ENCODE data around the gene TRIM38. TPM values are rescaled to one million over a fixed set of nuclear protein-coding genes. Genes with fewer than 3 reads are reported as not detected.
"Not testable (repeated sequence)": the region's sequence is repeated elsewhere in the genome, so short reads cannot be mapped to it uniquely, and the experiment has no call there.

The TRIM38 gene
- total RNA-seq, 1 donor from 2014 or later, result 8.1 TPM

DNA sequence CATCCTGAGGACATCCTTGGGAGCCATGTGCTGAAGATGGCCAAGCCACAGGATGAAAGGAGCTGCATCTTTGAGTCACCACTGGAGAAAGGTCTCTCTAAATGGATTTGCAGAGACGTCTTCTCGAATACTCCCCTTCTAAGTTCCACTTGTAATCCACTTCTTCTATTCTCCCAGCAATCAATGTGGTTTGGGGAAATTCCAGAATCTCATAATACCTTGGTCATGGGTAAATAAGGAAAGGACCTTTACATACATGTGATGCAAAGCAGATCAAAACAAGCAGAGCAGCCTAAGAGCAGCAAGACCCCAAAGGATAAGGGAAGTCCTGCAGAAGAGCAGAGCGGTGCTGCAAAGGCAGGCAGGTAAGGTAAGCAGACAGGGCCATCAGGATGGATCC is 35.3 kb downstream of the TRIM38 start:
- Histone ChIP-seq H3K4me3 (no peak overlapping the region), H3K27ac (no peak overlapping the region), H3K9me3 (no peaks in the 10 kb centered on the region), H3K36me3 (peaks cover 0 to 9% of the 10 kb centered on the region in 2 donors), H3K4me1 (peaks cover 11% of the 10 kb centered on the region), H3K27me3 (no peaks in the 10 kb centered on the region)
- TF ChIP-seq, protein P1, sequence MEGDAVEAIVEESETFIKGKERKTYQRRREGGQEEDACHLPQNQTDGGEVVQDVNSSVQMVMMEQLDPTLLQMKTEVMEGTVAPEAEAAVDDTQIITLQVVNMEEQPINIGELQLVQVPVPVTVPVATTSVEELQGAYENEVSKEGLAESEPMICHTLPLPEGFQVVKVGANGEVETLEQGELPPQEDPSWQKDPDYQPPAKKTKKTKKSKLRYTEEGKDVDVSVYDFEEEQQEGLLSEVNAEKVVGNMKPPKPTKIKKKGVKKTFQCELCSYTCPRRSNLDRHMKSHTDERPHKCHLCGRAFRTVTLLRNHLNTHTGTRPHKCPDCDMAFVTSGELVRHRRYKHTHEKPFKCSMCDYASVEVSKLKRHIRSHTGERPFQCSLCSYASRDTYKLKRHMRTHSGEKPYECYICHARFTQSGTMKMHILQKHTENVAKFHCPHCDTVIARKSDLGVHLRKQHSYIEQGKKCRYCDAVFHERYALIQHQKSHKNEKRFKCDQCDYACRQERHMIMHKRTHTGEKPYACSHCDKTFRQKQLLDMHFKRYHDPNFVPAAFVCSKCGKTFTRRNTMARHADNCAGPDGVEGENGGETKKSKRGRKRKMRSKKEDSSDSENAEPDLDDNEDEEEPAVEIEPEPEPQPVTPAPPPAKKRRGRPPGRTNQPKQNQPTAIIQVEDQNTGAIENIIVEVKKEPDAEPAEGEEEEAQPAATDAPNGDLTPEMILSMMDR (IDR thresholded peaks at IDR 0.05), result no peak
- TF ChIP-seq POLR2AphosphoS5 (IDR thresholded peaks at IDR 0.05; ENCODE audit: insufficient read depth in 1 of 2, low read depth in 1 of 2) (no peak), POLR2A (IDR thresholded peaks at IDR 0.05) (no peak)
- DNase-seq (ENCODE audit: extremely low spot score in 2 of 2), result no peak
- intact Hi-C loops (cut with DNase I), result no loop called here

DNA sequence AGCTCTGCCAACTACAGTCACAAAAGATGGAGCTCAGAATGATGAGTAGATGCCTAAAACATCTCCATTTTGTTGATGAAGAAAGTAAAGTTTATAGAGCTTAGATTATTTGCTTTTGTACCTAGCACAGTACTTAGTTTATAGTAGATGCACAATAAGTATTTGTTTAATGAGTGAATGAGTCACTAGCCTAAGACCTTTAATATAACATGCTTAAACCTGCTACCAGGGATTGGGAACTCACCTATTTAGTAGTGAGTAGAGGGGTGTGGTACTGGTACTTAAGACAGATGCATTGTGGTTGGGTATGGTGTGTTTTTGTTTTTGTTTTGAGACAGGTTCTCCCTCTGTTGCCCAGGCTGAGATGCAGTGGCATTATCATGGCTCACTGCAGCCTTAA is 35.8 kb downstream of the TRIM38 start:
- Histone ChIP-seq H3K27ac (no peak overlapping the region), H3K36me3 (peaks cover 0 to 9% of the 10 kb centered on the region in 2 donors), H3K9me3 (no peaks in the 10 kb centered on the region), H3K4me3 (no peak overlapping the region), H3K27me3 (no peaks in the 10 kb centered on the region), H3K4me1 (peaks cover 8% of the 10 kb centered on the region)
- intact Hi-C loops (cut with DNase I), result no loop called here
- no peak for DNase-seq (ENCODE audit: extremely low spot score in 2 of 2)
- no peak for TF ChIP-seq POLR2A (IDR thresholded peaks at IDR 0.05)
- no peak for TF ChIP-seq POLR2AphosphoS5 (IDR thresholded peaks at IDR 0.05; ENCODE audit: insufficient read depth in 1 of 2, low read depth in 1 of 2)

DNA sequence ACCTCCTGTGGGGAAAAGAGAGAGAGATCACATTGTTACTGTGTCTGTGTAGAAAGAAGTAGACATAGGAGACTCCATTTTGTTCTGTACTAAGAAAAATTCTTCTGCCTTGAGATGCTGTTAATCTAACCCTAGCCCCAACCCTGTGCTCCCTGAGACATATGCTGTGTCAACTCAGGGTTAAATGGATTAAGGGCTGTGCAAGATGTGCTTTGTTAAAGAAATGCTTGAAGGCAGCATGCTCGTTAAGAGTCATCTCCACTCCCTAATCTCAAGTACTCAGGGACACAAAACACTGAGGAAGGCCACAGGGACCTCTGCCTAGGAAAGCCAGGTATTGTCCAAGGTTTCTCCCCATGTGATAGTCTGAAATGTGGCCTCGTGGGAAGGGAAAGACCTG is 36.6 kb downstream of the TRIM38 start:
- H3K27ac ChIP-seq; H3K4me1 ChIP-seq; intact Hi-C loops (cut with DNase I); H3K36me3 ChIP-seq; H3K27me3 ChIP-seq; DNase-seq (ENCODE audit: extremely low spot score in 2 of 2); H3K4me3 ChIP-seq; H3K9me3 ChIP-seq: not testable (repeated sequence)

DNA sequence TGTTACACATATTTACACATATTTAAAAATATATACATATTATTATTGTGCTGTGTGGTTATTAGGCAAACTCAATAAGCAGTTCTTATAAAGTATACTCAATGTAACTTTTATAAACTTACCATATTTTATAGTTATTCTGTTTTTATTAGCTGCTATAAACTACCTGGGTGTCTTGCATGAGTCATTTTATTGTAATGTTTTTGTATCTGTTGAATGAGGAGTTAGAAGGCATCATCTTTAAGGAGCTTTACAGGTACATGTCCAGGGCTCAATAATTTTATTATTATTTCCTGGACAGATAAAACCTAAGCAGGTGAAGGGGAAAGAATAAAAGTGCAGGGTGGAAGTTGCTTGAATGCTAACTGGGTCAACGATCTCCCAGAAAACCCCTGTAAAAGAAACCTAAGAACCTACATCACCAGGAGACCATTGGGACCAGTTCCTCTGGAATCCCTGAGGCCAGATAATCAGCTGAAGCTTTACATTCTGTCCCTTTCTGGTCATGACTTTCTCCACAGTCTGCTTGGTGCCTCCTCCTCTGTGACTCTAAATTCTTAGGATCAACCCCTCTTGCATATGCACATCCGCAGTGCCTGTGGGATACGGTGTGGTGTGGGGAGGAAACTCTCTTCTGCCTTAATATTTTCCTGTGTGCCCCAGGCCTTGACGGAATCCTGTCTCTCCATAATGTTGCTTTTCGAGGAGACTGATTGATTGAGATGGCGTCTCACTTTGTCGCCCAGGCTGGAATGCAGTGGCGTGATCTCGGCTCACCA is 38.0 kb downstream of the TRIM38 start:
- Histone ChIP-seq H3K27ac (no peak overlapping the region), H3K4me1 (no peaks in the 10 kb centered on the region), H3K27me3 (no peaks in the 10 kb centered on the region), H3K9me3 (no peaks in the 10 kb centered on the region), H3K36me3 (peaks cover 0 to 9% of the 10 kb centered on the region in 2 donors), H3K4me3 (no peak overlapping the region)
- intact Hi-C loops (cut with DNase I), result no loop called here
- DNase-seq (ENCODE audit: extremely low spot score in 2 of 2), result no peak
- TF ChIP-seq, protein P1 (IDR thresholded peaks at IDR 0.05), result no peak
- TF ChIP-seq POLR2A (IDR thresholded peaks at IDR 0.05) (no peak), POLR2AphosphoS5 (IDR thresholded peaks at IDR 0.05; ENCODE audit: insufficient read depth in 1 of 2, low read depth in 1 of 2) (no peak)

DNA sequence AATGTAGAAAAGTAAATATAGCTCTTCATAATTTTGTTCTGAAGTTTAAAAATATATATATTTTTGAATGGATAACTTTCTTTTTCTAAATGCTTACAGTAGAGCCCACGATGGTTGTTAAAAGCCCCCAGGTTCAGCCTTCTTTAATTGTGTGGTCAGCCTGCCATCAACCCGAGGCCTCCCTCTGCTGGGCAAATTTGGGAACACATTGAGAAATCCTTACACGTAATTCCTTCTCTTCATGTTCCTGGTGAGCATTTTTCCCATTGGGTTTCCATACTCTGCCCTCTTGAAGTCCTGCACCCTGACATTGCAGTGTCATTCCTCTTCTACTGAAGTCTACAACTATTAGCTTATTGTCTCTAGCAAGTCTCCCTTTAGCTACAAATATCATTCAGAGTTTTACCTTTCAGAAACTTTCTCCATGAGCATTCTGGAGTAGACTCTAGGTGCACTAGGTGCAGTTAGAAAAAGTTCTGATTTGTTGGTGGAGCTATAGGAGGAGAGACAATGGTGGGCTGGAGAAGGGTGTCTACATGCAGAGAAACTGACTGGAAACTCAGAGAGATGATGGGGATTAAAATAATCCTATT is 40.6 kb downstream of the TRIM38 start:
- intact Hi-C loops (cut with DNase I), result no loop called here

More for the DNA sequence above, 40.6 kb downstream of the TRIM38 start:
- TF ChIP-seq POLR2AphosphoS5 (IDR thresholded peaks at IDR 0.05; ENCODE audit: insufficient read depth in 1 of 2, low read depth in 1 of 2), result no peak
- TF ChIP-seq, protein P1 (IDR thresholded peaks at IDR 0.05), result peak; percentile 36 to 72 (median 70)
- Histone ChIP-seq H3K27ac (no peak overlapping the region), H3K9me3 (no peaks in the 10 kb centered on the region), H3K4me3 (no peak overlapping the region), H3K4me1 (no peaks in the 10 kb centered on the region), H3K36me3 (peaks cover 0 to 5% of the 10 kb centered on the region in 2 donors), H3K27me3 (no peaks in the 10 kb centered on the region)
- DNase-seq (ENCODE audit: extremely low spot score in 2 of 2), result no peak
